CD4-positive, alpha-beta T cell treated with Interleukin-6 for 4 hours (primary cell): ENCODE measurements around the gene NDUFAF8.
A peak's percentile ranks its signal among the peaks of the same experiment; 100 is the strongest.

Experiments used
- DNase-seq: peaks from one replicate; pipeline ENCODE4 v3.0.0-alpha.2; 2020; ENCODE audit warnings: mixed read lengths

The NDUFAF8 gene

GRCh38 chr17:81200695-81201580 is 38.2 kb upstream of the NDUFAF8 start:
- no peak for DNase-seq

GRCh38 chr17:81202318-81202717 is 36.8 kb upstream of the NDUFAF8 start:
- no peak for DNase-seq

- DNase-seq, result no peak
Observed at GRCh38 chr17:81203136-81203535, 36.0 kb upstream of the NDUFAF8 start.

GRCh38 chr17:81204578-81204977 is 34.5 kb upstream of the NDUFAF8 start:
- no peak for DNase-seq

- DNase-seq, result no peak
Observed at GRCh38 chr17:81206166-81206565, 33.0 kb upstream of the NDUFAF8 start.

- no peak for DNase-seq
Observed at GRCh38 chr17:81206657-81207056, 32.5 kb upstream of the NDUFAF8 start.

GRCh38 chr17:81207610-81208581 is 31.2 kb upstream of the NDUFAF8 start:
- no peak for DNase-seq

GRCh38 chr17:81208651-81209050 is 30.5 kb upstream of the NDUFAF8 start:
- DNase-seq, result no peak

GRCh38 chr17:81209141-81209540 is 30.0 kb upstream of the NDUFAF8 start:
- DNase-seq, result no peak

- no peak for DNase-seq
Observed at GRCh38 chr17:81210466-81210865, 28.7 kb upstream of the NDUFAF8 start.

GRCh38 chr17:81210868-81211267 is 28.2 kb upstream of the NDUFAF8 start:
- no peak for DNase-seq

GRCh38 chr17:81212365-81212764 is 26.8 kb upstream of the NDUFAF8 start:
- no peak for DNase-seq

GRCh38 chr17:81213978-81214377 is 25.1 kb upstream of the NDUFAF8 start:
- DNase-seq, result no peak

- DNase-seq, result no peak
Observed at GRCh38 chr17:81217491-81217890, 21.6 kb upstream of the NDUFAF8 start.

- no peak for DNase-seq
Observed at GRCh38 chr17:81218459-81218858, 20.7 kb upstream of the NDUFAF8 start.

- no peak for DNase-seq
Observed at GRCh38 chr17:81218991-81219390, 20.1 kb upstream of the NDUFAF8 start.

GRCh38 chr17:81219476-81220180 is 19.5 kb upstream of the NDUFAF8 start:
- DNase-seq, result no peak

- DNase-seq, result no peak
Observed at GRCh38 chr17:81221371-81221841, 17.7 kb upstream of the NDUFAF8 start.

GRCh38 chr17:81221842-81222619 is 17.1 kb upstream of the NDUFAF8 start:
- no peak for DNase-seq

GRCh38 chr17:81222620-81222905 is 16.6 kb upstream of the NDUFAF8 start:
- DNase-seq, result no peak

GRCh38 chr17:81222906-81223761 is 16.0 kb upstream of the NDUFAF8 start, which contains the start of gene CEP131:
Gene CEP131 (minus strand): TSS chr17:81222965. CDS start chr17:81220056, 2,909 bp downstream.
- peak; percentile 99 for DNase-seq
